GM15510 (cell line): Measurements from ENCODE around the gene RBPJL.

Experiments used
- POLR2A ChIP-seq: IDR thresholded peaks from 3 replicates; pipeline ENCODE4 v1.6.1; 2011; ENCODE audit warnings: borderline replicate concordance; ENCODE audit not compliant: insufficient read length; ENCODE audit errors: extremely low read depth

RBPJL gene

GRCh38 chr20:45304464-45304999 lies 2.1 kb upstream of the RBPJL start:
- no peak for TF ChIP-seq POLR2A

GRCh38 chr20:45305262-45305661 lies 1.4 kb upstream of the RBPJL start:
- TF ChIP-seq POLR2A = no peak

- no peak for TF ChIP-seq POLR2A
Observed at GRCh38 chr20:45307076-45307640, 518 bp downstream of the RBPJL start.

GRCh38 chr20:45308117-45308778 lies 1.6 kb downstream of the RBPJL start, which contains the start of gene MATN4:
MATN4 (minus strand) TSS chr20:45308299; CDS start chr20:45305582, 2,717 bp downstream.
- TF ChIP-seq POLR2A = no peak

- no peak for TF ChIP-seq POLR2A
Observed at GRCh38 chr20:45309075-45309474, 2.4 kb downstream of the RBPJL start.

- no peak for TF ChIP-seq POLR2A
Observed at GRCh38 chr20:45311589-45312211, 5.1 kb downstream of the RBPJL start.

GRCh38 chr20:45312241-45312640 lies 5.6 kb downstream of the RBPJL start:
- no peak for TF ChIP-seq POLR2A

GRCh38 chr20:45313065-45313695 lies 6.5 kb downstream of the RBPJL start:
- TF ChIP-seq POLR2A = no peak

- no peak for TF ChIP-seq POLR2A
Observed at GRCh38 chr20:45313943-45314342, 7.3 kb downstream of the RBPJL start.

GRCh38 chr20:45315672-45316071 lies 9.0 kb downstream of the RBPJL start:
- TF ChIP-seq POLR2A = no peak

GRCh38 chr20:45316150-45317080 lies 9.8 kb downstream of the RBPJL start:
- no peak for TF ChIP-seq POLR2A

GRCh38 chr20:45317826-45318225 lies 11.2 kb downstream of the RBPJL start:
- TF ChIP-seq POLR2A = no peak

GRCh38 chr20:45318386-45318939 lies 11.8 kb downstream of the RBPJL start:
- no peak for TF ChIP-seq POLR2A

- no peak for TF ChIP-seq POLR2A
Observed at GRCh38 chr20:45318948-45319347, 12.3 kb downstream of the RBPJL start.
